ENCODE data around the gene CLDN18. TPM values are rescaled to one million over a fixed set of nuclear protein-coding genes. Genes with fewer than 3 reads are reported as not detected.

The CLDN18 gene
- total and polyA plus RNA-seq, 9 of the 15 experiments (the other 6 are each of a cell fraction or from before 2014, with no cell fraction given): 0.11 TPM; not detected in 8

GRCh38 chr3:138034918-138035317 is 25.0 kb downstream of the CLDN18 start:
- no peak overlapping the region for H3K9ac ChIP-seq (ENCODE audit: insufficient read depth in 1 of 2, low read depth in 2 of 2, low read length in 2 of 2)
- FAIRE-seq (no peak), DNase-seq (ENCODE audit: extremely low read depth in 1 of 4, low spot score in 3 of 4) (no peak), ATAC-seq (no peak)
- no peaks in the 10 kb centered on the region for H3K79me2 ChIP-seq (ENCODE audit: control insufficient read depth, insufficient read depth, low read length)
- no peak overlapping the region for H2AFZ ChIP-seq (ENCODE audit: low read depth, low read length)
- in situ Hi-C loops (cut with MboI) (no loop called here), intact Hi-C loops (cut with micrococcal nuclease) (no loop called here)
- no peaks in the 10 kb centered on the region for H3K9me3 ChIP-seq (replicated peaks; ENCODE audit: control insufficient read depth, insufficient read depth, low read depth, low read length)
- H3K4me3 ChIP-seq: no peak overlapping the region
- no peaks in the 10 kb centered on the region for H3K4me1 ChIP-seq (replicated peaks in 1 of 2; ENCODE audit: control insufficient read depth in 2 of 2, insufficient read depth in 2 of 2, low read length in 2 of 2)
- no peaks in the 10 kb centered on the region for H3K9me1 ChIP-seq (ENCODE audit: control insufficient read depth, insufficient read depth, low read length)
- TF ChIP-seq MAFG (tag; conservative IDR thresholded peaks at IDR 0.05) (0 out of 2 replicates have a peak, but pooled peaks have one; percentile 12), ZNF124 (CRISPR knock-in tag; IDR thresholded peaks at IDR 0.05) (no peak)
- no peaks in the 10 kb centered on the region; a peak in 2 of 5 replicates for H3K27me3 ChIP-seq (ENCODE audit: control insufficient read depth in 2 of 2, insufficient read depth in 2 of 2, low read length in 2 of 2)
- H3K4me2 ChIP-seq (ENCODE audit: insufficient read depth, low read length): no peak overlapping the region
- ChIA-PET CTCF (ENCODE audit: low intra/inter-chr PET ratio) (no interaction called here), POLR2A (no interaction called here)
- 0% methylated on average over 1 of the region's 1 CpG for WGBS (ENCODE audit: insufficient coverage, low coverage, missing lambda C conversion rate)
- no peak overlapping the region for H3K27ac ChIP-seq (ENCODE audit: extremely low read depth, low read depth, low read length)
- H3K36me3 ChIP-seq (ENCODE audit: control insufficient read depth, insufficient read depth, low read length): no peaks in the 10 kb centered on the region
- H4K20me1 ChIP-seq (replicated peaks; ENCODE audit: control insufficient read depth, insufficient read depth, low read length): no peaks in the 10 kb centered on the region
- BruUV-seq (replicated peaks): no TSS peak

DNA sequence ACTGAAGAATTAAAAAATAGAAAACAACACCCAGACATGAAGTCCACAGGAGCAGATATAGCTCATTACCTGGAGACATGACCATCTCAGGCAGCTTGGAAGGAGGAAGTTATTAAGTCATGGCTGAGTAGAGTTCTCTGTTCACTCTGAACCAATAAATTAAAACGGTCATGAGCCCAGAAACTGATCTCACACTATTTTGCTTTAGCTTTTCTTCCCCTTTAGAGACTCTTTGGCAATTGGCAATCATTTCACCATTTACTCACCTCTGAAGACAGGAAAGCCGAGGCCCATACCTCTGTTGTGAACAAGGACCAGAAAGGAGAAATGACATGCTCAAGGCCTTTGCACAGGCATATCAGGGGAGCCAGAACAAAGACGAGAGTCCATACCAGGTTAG is 26.6 kb downstream of the CLDN18 start:
- Histone ChIP-seq H3K4me1 (replicated peaks in 1 of 2; ENCODE audit: control insufficient read depth in 2 of 2, insufficient read depth in 2 of 2, low read length in 2 of 2) (no peaks in the 10 kb centered on the region), H4K20me1 (replicated peaks; ENCODE audit: control insufficient read depth, insufficient read depth, low read length) (no peaks in the 10 kb centered on the region), H3K9me1 (ENCODE audit: control insufficient read depth, insufficient read depth, low read length) (no peaks in the 10 kb centered on the region), H3K9ac (ENCODE audit: insufficient read depth in 1 of 2, low read depth in 2 of 2, low read length in 2 of 2) (no peak overlapping the region), H3K27me3 (ENCODE audit: control insufficient read depth in 2 of 2, insufficient read depth in 2 of 2, low read length in 2 of 2) (no peaks in the 10 kb centered on the region; a peak in 1 of 5 replicates), H3K4me3 (no peak overlapping the region), H3K27ac (ENCODE audit: extremely low read depth, low read depth, low read length) (no peak overlapping the region), H3K79me2 (ENCODE audit: control insufficient read depth, insufficient read depth, low read length) (no peaks in the 10 kb centered on the region), H3K9me3 (replicated peaks; ENCODE audit: control insufficient read depth, insufficient read depth, low read depth, low read length) (no peaks in the 10 kb centered on the region), H3K4me2 (ENCODE audit: insufficient read depth, low read length) (no peak overlapping the region), H3K36me3 (ENCODE audit: control insufficient read depth, insufficient read depth, low read length) (no peaks in the 10 kb centered on the region), H2AFZ (ENCODE audit: low read depth, low read length) (no peak overlapping the region)
- DNase-seq (ENCODE audit: extremely low read depth in 1 of 4, low spot score in 3 of 4): no peak
- ATAC-seq: no peak
- no TSS peak for BruUV-seq (replicated peaks)
- 0% methylated on average over 2 of the region's 3 CpGs for WGBS (ENCODE audit: insufficient coverage, low coverage, missing lambda C conversion rate)
- in situ Hi-C loops (cut with MboI) (no loop called here), intact Hi-C loops (cut with micrococcal nuclease) (no loop called here)
- POLR2A ChIA-PET: no interaction called here
- no peak for FAIRE-seq
- CTCF ChIA-PET (ENCODE audit: low intra/inter-chr PET ratio): no interaction called here
- TF ChIP-seq RCOR1 (IDR thresholded peaks at IDR 0.05; ENCODE audit: borderline replicate concordance in 1 of 2, low read depth in 2 of 2, low read length in 2 of 2) (no peak), BDP1 (IDR thresholded peaks at IDR 0.05; ENCODE audit: insufficient read depth, insufficient read length) (no peak), ZNF124 (CRISPR knock-in tag; IDR thresholded peaks at IDR 0.05) (no peak), RAD51 (IDR thresholded peaks at IDR 0.05; ENCODE audit: borderline replicate concordance, low read depth) (no peak), CCNT2 (IDR thresholded peaks at IDR 0.05; ENCODE audit: borderline replicate concordance, extremely low read depth, insufficient read length, low read depth, low read length) (no peak), ZNF217 (CRISPR knock-in tag; IDR thresholded peaks at IDR 0.05) (no peak), PPARD (CRISPR knock-in tag; IDR thresholded peaks at IDR 0.05) (no peak), ZFP30 (CRISPR knock-in tag; IDR thresholded peaks at IDR 0.05; ENCODE audit: borderline replicate concordance) (no peak), RUNX1 (IDR thresholded peaks at IDR 0.05; ENCODE audit: low read depth) (no peak), HNRNPH1 (optimal IDR thresholded peaks at IDR 0.05; ENCODE audit: low read depth, low read length) (no peak)
- TF ChIP-seq, protein P1, sequence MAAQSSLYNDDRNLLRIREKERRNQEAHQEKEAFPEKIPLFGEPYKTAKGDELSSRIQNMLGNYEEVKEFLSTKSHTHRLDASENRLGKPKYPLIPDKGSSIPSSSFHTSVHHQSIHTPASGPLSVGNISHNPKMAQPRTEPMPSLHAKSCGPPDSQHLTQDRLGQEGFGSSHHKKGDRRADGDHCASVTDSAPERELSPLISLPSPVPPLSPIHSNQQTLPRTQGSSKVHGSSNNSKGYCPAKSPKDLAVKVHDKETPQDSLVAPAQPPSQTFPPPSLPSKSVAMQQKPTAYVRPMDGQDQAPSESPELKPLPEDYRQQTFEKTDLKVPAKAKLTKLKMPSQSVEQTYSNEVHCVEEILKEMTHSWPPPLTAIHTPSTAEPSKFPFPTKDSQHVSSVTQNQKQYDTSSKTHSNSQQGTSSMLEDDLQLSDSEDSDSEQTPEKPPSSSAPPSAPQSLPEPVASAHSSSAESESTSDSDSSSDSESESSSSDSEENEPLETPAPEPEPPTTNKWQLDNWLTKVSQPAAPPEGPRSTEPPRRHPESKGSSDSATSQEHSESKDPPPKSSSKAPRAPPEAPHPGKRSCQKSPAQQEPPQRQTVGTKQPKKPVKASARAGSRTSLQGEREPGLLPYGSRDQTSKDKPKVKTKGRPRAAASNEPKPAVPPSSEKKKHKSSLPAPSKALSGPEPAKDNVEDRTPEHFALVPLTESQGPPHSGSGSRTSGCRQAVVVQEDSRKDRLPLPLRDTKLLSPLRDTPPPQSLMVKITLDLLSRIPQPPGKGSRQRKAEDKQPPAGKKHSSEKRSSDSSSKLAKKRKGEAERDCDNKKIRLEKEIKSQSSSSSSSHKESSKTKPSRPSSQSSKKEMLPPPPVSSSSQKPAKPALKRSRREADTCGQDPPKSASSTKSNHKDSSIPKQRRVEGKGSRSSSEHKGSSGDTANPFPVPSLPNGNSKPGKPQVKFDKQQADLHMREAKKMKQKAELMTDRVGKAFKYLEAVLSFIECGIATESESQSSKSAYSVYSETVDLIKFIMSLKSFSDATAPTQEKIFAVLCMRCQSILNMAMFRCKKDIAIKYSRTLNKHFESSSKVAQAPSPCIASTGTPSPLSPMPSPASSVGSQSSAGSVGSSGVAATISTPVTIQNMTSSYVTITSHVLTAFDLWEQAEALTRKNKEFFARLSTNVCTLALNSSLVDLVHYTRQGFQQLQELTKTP (IDR thresholded peaks at IDR 0.05; ENCODE audit: low read depth in 1 of 2, partially characterized antibody in 2 of 2): no peak
